Hepatocyte (in vitro differentiated cells): ENCODE results near the gene CTDSP2. TPM values are rescaled to one million over a fixed set of nuclear protein-coding genes. Genes with fewer than 3 reads are reported as not detected.
A peak's percentile ranks its signal among the peaks of the same experiment; 100 is the strongest.

ENCODE experiments used
- DNase-seq: peaks from one replicate; pipeline ENCODE4 v3.0.0-alpha.2; 2016; ENCODE audit warnings: low spot score
- H2AFZ ChIP-seq: fragments of 200-600 bp; sonication (generic); 2 replicates; pipeline ENCODE4 v1.6.0; 2016; ENCODE audit warnings: antibody characterized with exemption, mild to moderate bottlenecking
- H3K27ac ChIP-seq: fragments of 200-600 bp; sonication (generic); 2 replicates; pipeline ENCODE4 v1.5.1; 2016; ENCODE audit warnings: mild to moderate bottlenecking
- H3K27me3 ChIP-seq: fragments of 200-600 bp; sonication (generic); 2 replicates; pipeline ENCODE4 v1.6.1; 2016
- H3K36me3 ChIP-seq: fragments of 200-600 bp; sonication (generic); replicated peaks from 2 replicates; pipeline ENCODE4 v1.5.1; 2016; ENCODE audit warnings: low read depth; ENCODE audit not compliant: insufficient read depth
- H3K4me1 ChIP-seq: fragments of 200-600 bp; sonication (generic); 2 replicates; pipeline ENCODE4 v1.5.1; 2016; ENCODE audit warnings: mild to moderate bottlenecking, moderate library complexity; ENCODE audit not compliant: insufficient read depth
- H3K4me2 ChIP-seq: fragments of 200-600 bp; sonication (generic); 2 replicates; pipeline ENCODE4 v1.6.0; 2016
- H3K4me3 ChIP-seq: fragments of 200-600 bp; sonication (generic); 2 replicates; pipeline ENCODE4 v1.5.1; 2016; ENCODE audit warnings: mild to moderate bottlenecking
- H3K79me2 ChIP-seq: fragments of 200-600 bp; sonication (generic); 2 replicates; pipeline ENCODE4 v1.6.0; 2017; ENCODE audit warnings: mild to moderate bottlenecking
- H3K9me2 ChIP-seq: fragments of 200-600 bp; sonication (generic); replicated peaks from 2 replicates; pipeline ENCODE4 v1.6.0; 2017; ENCODE audit warnings: mild to moderate bottlenecking; ENCODE audit not compliant: insufficient read depth
- H3K9me3 ChIP-seq: fragments of 200-600 bp; sonication (generic); 2 replicates; pipeline ENCODE4 v1.5.1; 2016; ENCODE audit warnings: low read depth, mild to moderate bottlenecking
- H4K20me1 ChIP-seq: fragments of 200-600 bp; sonication (generic); 2 replicates; pipeline ENCODE4 v1.6.0; 2016; ENCODE audit warnings: mild to moderate bottlenecking; ENCODE audit not compliant: insufficient read depth, poor library complexity, severe bottlenecking
- EZH2 ChIP-seq: fragments of 200-600 bp; sonication (generic); IDR thresholded peaks from 2 replicates; pipeline ENCODE4 v1.6.1; 2016; ENCODE audit warnings: antibody characterized with exemption, mild to moderate bottlenecking, borderline replicate concordance
- EZH2phosphoT487 ChIP-seq: fragments of 200-600 bp; sonication (generic); IDR thresholded peaks from one replicate; pipeline ENCODE4 v1.6.1; 2018; ENCODE audit warnings: antibody characterized with exemption, mild to moderate bottlenecking, low read depth, moderate library complexity; ENCODE audit not compliant: unreplicated experiment, severe bottlenecking
- WGBS: methylation state at CpG from one replicate; pipeline ENCODE4 v1.1.6; 2016; ENCODE audit warnings: low lambda C conversion rate; ENCODE audit errors: missing lambda C conversion rate; 5-methylcytosine and 5-hydroxymethylcytosine counted together
- polyA plus RNA-seq: library from polyadenylated mRNA; unstranded; fragments of >200 nt; fragmentation: Nextera tagmentation; extraction: Ambion mirVana; gene quantifications from 2 replicates; pipeline ENCODE4 v1.2.1, GENCODE V29; 2016
- total RNA-seq: library from RNA; depleted of rRNA; stranded (reverse); fragments of >200 nt; gene quantifications from 2 replicates; pipeline ENCODE4 v1.2.3, GENCODE V29; 2014
- TF ChIP-seq, protein P1 (sequence below): fragments of 200-600 bp; sonication (generic); IDR thresholded peaks from 2 replicates; pipeline ENCODE4 v1.5.1; 2016; ENCODE audit warnings: antibody characterized with exemption, mild to moderate bottlenecking; ENCODE audit not compliant: poor library complexity

CTDSP2 gene
- total and polyA plus RNA-seq, 2 experiments from 2014 or later: 75.9 to 96.8 TPM

DNA sequence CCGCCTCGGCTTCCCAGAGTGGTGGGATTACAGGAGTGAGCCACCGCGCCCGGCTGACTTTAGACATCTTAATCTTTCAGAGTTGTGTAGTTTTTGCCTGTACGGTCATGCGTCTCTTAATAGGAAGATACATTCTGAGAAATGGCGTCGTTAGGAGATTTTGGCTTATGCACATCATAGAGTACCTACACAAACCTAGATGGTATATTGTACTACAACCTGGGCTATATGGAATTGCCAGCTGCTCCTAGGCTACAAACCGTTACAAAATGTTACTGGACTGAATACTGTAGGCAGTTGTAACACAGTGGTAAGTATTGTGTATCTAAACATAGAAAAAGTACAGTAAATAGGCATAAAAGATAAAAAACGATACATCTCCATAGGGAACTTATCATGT, 62.7 kb downstream of the CTDSP2 start:
- Histone ChIP-seq H2AFZ (no peak overlapping the region), H3K9me2 (no peaks in the 10 kb centered on the region), H3K27ac (no peak overlapping the region), H3K4me2 (peak overlapping the region; percentile 90), H3K27me3 (no peaks in the 10 kb centered on the region), H3K9me3 (no peaks in the 10 kb centered on the region), H3K4me1 (peaks cover 8% of the 10 kb centered on the region), H3K79me2 (peaks cover 26% of the 10 kb centered on the region), H4K20me1 (peaks cover 3% of the 10 kb centered on the region), H3K36me3 (no peaks in the 10 kb centered on the region), H3K4me3 (no peak overlapping the region)
- 94% methylated on average over 11 of the region's 11 CpGs for WGBS
- DNase-seq: no peak
- no peak for TF ChIP-seq EZH2
- TF ChIP-seq, protein P1, sequence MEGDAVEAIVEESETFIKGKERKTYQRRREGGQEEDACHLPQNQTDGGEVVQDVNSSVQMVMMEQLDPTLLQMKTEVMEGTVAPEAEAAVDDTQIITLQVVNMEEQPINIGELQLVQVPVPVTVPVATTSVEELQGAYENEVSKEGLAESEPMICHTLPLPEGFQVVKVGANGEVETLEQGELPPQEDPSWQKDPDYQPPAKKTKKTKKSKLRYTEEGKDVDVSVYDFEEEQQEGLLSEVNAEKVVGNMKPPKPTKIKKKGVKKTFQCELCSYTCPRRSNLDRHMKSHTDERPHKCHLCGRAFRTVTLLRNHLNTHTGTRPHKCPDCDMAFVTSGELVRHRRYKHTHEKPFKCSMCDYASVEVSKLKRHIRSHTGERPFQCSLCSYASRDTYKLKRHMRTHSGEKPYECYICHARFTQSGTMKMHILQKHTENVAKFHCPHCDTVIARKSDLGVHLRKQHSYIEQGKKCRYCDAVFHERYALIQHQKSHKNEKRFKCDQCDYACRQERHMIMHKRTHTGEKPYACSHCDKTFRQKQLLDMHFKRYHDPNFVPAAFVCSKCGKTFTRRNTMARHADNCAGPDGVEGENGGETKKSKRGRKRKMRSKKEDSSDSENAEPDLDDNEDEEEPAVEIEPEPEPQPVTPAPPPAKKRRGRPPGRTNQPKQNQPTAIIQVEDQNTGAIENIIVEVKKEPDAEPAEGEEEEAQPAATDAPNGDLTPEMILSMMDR: no peak
- TF ChIP-seq EZH2phosphoT487: no peak

DNA sequence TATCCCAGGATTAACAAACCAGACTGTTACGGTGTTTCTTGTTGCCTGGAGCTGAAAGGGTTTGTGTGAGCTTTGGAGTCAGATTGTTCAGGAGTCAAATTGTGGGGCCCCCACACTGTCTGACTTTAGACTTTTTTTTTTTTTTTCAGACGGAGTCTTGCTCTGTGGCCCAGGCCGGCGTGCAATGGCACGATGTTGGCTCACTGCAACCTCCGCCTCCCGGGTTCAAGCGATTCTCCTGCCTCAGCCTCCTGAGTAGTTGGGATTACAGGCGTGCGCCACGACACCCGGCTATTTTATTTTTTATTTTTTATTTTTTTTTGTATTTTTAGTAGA, 63.1 kb downstream of the CTDSP2 start:
- Histone ChIP-seq H3K9me2 (no peaks in the 10 kb centered on the region), H4K20me1 (peaks cover 3% of the 10 kb centered on the region), H3K79me2 (peaks cover 26% of the 10 kb centered on the region), H3K4me3 (peak overlapping the region; percentile 95), H3K9me3 (no peaks in the 10 kb centered on the region), H3K27me3 (no peaks in the 10 kb centered on the region), H2AFZ (peak overlapping the region; percentile 76), H3K4me2 (peak overlapping the region; percentile 90), H3K27ac (peak overlapping the region; percentile 43), H3K4me1 (peaks cover 8% of the 10 kb centered on the region), H3K36me3 (no peaks in the 10 kb centered on the region)
- WGBS: 91% methylated on average over 12 of the region's 12 CpGs
- no peak for TF ChIP-seq EZH2
- TF ChIP-seq, protein P1: no peak
- no peak for TF ChIP-seq EZH2phosphoT487
- DNase-seq: no peak

DNA sequence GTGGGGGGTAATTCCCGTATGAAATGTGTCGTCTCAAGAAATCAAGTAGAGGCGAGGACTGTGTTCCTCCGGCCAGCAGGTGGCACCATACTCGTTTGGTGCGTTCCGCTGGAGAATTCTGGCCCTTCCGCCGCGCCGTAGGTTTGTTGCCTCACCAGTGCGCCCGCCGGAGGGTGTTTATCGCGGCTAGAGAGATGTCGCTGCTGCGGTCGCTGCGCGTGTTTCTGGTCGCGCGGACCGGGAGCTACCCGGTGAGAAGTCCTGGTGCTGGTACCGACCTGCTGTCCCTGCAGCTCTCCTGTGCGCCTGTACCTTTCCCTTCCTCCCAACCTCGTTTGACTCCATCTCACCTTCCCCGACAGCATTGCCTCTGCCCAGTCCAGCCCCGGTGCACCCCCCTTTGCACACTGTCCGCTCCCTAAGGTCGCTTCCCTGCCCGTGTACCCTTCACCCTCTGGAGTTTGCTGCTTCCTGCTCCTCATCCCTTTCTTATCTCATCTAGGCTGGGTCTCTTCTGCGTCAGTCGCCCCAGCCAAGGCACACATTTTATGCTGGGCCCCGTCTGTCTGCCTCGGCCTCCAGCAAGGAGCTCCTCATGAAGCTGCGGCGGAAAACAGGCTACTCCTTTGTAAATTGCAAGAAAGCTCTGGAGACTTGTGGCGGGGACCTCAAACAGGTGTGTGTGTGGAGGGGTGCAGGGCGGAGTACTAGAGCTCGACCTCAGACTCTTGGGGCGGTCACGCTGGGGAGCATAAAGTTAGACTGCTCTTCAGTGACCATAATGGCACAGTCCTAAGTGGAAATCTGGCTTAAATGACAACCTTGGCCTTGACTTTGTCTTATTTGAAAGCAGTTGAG, 63.7 kb downstream of the CTDSP2 start, which contains the start of gene TSFM:
TSS of gene TSFM (plus strand) at position 180 of the 858 bp plus-strand sequence. CDS start at position 195, 15 bp downstream.
- Histone ChIP-seq H3K36me3 (no peaks in the 10 kb centered on the region), H3K4me1 (peaks cover 8% of the 10 kb centered on the region), H3K79me2 (peaks cover 26% of the 10 kb centered on the region), H2AFZ (peak within 1 kb of the TSS; percentile 76), H3K4me2 (peak within 1 kb of the TSS; percentile 90), H3K9me2 (no peaks in the 10 kb centered on the region), H3K27me3 (no peaks in the 10 kb centered on the region), H4K20me1 (peaks cover 3% of the 10 kb centered on the region), H3K27ac (peak within 1 kb of the TSS; percentile 43), H3K9me3 (no peaks in the 10 kb centered on the region), H3K4me3 (peak within 1 kb of the TSS; percentile 95)
- 3% methylated on average over 41 of the region's 45 CpGs for WGBS
- TF ChIP-seq EZH2 (no peak), EZH2phosphoT487 (no peak)
- TF ChIP-seq, protein P1: peak; percentile 95
- peak; percentile 97 for DNase-seq
